Esophagus muscularis mucosa (tissue), 4 donors: Measurements from ENCODE around the gene SRSF2.
"Not testable (repeated sequence)": the region's sequence is repeated elsewhere in the genome, so short reads cannot be mapped to it uniquely, and the experiment has no call there.

ENCODE experiments used
- CTCF ChIP-seq, 3 experiments: fragments of 200-600 bp in 2 of 3; fragments of 450-650 bp in 1 of 3; sonication (generic) in 2 of 3; IDR thresholded peaks; one replicate each; pipeline ENCODE4 v1.5.1; 2017 to 2019; ENCODE audit warnings: antibody characterized with exemption in 3 of 3, mild to moderate bottlenecking in 2 of 3, moderate library complexity in 1 of 3
- EP300 ChIP-seq: sonication (generic); formaldehyde crosslinking; IDR thresholded peaks from one replicate; pipeline ENCODE4 v1.6.1; 2017; ENCODE audit warnings: antibody characterized with exemption
- POLR2A ChIP-seq: fragments of 450-650 bp; IDR thresholded peaks from one replicate; pipeline ENCODE4 v1.6.1; 2017; ENCODE audit warnings: antibody characterized with exemption, moderate library complexity, mild to moderate bottlenecking, low read depth
- POLR2AphosphoS5 ChIP-seq, 2 donors: sonication (generic); formaldehyde crosslinking; IDR thresholded peaks; one replicate each; pipeline ENCODE4 v1.6.1; 2017; ENCODE audit warnings: antibody characterized with exemption in 2 of 2

DNA sequence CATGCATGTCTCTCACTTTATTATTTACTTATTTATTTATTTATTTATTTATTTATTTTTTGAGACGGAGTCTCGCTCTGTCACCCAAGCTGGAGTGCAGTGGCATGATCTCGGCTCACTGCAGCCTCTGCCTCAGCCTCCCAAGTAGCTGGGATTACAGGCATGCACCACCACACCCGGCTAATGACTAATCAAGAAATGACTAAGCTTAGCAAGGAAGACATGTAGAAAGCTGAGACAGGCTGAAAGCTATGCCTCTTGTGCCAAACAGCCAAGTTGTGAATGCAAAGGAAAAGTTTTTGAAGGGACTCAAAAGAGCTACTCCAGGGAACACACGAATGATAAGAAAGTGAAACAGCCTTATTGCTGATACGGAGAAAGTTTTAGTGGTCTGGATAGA lies 8.7 kb upstream of the SRSF2 start:
- TF ChIP-seq POLR2A; CTCF (IDR thresholded peaks at IDR 0.05); EP300; POLR2AphosphoS5 (IDR thresholded peaks at IDR 0.05): not testable (repeated sequence)
